CD4-positive, alpha-beta T cell treated with Interleukin-12 subunit alpha and Interleukin-12 subunit beta, for 1 hour (primary cell): ENCODE data around the gene PACRG.

Experiments
- DNase-seq: peaks from one replicate; pipeline ENCODE4 v3.0.0-alpha.2; 2020

Gene PACRG

DNA sequence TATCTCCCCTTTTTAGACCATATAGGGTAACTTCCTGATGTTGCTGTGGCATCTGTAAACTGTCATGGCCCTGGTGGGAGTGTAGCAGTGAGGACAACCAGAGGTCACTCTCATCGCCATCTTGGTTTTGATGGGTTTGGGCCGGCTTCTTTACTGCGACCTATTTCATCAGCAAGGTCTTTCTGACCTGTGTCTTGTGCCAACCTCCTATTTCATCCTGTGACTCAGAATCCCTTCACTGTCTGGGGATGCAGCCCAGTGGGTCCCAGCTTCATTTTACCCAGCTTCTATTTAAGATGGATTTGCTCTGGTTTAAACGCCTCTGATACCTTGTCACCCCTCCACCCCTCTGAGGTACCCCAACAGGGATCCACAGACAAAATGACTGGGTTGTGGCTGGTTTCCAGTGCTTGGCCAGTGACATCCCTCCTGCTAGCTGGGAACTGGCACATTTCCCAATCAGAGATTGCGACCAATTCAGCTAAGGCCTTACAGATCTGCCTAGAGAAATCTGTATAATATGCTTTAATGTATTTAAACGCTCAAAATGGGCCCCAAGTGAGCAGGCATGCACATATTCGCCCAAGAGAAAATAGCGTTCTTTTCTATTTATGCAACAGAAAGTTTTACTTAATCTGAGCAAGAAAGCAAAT lies 371.2 kb downstream of the PACRG start:
- no peak for DNase-seq

DNA sequence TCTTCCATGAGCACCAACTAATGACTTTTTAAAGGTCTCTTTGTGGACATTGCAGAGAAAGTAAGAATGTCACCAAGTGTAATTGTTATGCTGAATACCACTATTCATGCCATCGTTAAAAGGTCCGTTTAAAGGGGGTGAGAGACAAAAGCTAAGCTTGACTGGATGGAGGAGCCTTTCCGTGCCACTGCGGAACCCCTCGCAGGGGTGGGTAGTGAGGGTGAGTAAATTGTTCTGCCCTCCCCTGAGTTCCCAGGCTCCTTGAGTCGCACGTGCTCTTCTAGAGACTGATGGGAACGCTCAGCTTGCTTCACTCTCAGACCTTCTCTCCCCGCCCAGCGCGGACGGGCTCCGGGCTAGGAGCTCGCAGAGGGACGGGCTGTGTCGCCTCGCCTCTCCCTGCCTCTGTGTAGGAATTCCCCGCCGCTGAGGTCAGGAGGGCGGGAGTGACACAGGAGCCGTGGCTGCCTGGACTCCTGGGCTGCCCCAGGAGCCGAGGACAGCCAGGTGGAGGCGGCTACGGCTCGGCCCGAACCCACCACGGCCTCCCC lies 371.9 kb downstream of the PACRG start:
- no peak for DNase-seq

DNA sequence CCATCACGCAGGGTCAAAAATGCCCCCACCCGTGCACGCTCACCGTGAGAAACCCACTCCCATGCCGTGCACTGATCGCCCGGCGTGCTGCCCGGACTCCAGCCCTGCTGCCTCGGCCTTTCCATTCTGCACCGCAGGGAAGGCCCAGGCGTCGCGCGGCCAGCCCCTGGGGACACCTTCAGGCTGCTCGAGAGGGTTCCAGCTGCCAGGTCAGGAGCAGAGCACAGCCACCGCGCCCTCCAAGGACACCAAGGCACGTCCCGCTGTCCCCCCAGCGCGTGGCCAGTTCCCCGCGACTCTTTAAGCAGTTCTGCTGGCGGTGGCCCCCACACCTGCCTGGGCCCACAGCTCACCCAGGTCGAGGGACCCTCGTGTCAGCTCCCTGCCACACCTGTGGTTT lies 372.5 kb downstream of the PACRG start:
- DNase-seq, result no peak

DNA sequence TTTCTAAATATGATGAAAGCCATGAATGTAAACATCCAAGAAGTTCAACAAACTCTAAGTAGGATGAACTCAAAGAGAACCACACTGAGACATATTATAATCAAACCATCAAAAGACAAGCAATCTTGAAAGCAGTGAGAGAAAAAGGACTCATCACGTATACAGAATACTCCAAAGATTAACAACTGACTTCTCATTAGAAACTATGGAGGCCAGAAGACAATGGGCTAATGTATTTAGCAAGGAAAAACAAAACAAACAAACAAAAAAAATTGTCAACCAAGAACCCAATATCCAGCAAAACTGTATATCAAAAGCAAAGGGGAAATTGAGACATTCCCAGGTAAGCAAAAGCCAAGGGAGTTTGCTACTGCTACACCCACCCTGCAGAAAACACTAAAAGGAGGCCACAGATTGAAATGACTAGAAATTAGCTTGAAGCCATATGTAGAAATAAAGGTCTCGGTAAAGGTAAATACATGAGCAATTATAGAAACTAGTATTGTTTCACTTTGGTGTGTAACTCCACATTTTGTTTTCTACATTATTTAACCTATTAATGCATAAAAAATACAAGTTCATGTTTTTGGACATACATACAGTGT lies 385.7 kb downstream of the PACRG start:
- no peak for DNase-seq

DNA sequence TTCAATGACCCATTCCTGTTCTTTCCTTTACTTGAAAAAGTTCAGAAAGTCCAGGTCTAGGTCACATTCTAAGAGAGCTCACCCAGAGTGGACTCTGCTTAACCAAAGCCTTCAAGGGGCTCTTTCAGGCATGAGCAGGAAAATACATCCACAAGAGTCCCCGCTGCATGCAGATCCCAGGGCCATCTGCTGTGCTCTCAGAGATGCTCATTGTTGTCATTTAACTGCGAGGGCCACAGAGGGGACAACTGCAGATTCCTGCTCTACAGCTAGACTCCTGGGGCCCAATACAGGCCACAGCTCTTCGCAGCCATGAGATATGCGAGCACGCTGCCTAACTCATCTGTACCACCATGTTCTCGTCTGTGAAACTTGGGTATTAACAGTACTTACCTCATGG lies 391.2 kb downstream of the PACRG start:
- no peak for DNase-seq

DNA sequence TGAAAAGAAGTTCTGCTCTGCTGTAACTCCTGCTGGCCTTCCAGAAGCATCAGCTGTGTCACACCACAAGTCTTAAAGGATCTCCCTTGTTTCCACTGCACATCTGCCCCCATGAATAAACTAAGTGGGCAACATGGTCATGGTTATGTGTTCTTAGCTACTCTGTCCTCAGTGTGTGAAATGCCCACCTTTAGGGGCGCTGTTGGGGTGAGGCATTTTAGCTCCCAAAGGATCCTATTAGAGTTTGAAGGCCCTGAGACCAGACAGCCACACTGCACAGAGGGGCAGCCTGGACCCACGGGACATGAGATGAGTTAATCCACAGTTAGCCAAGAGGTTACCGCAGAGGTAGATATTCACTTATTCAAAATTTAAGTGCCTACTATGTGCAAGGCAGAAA lies 392.4 kb downstream of the PACRG start:
- DNase-seq, result no peak

DNA sequence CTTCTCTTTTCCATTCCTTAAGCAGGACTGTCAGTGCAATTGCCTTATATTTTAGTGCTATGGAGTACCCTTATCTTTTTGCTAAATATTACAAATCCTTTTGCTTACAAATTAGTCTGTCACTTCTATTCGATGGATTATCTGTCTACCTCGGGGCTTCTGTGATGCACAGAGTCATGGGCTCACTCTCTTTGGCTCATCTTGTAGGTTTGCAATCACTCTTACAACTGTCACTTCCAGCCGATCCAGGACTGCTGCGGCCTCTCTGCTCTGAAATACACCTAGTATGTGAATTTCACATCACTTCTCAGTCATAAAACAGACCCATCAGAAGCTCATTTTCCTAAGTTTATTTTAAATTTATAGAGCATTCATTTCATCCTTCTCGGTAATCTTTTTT lies 393.5 kb downstream of the PACRG start:
- DNase-seq, result no peak

DNA sequence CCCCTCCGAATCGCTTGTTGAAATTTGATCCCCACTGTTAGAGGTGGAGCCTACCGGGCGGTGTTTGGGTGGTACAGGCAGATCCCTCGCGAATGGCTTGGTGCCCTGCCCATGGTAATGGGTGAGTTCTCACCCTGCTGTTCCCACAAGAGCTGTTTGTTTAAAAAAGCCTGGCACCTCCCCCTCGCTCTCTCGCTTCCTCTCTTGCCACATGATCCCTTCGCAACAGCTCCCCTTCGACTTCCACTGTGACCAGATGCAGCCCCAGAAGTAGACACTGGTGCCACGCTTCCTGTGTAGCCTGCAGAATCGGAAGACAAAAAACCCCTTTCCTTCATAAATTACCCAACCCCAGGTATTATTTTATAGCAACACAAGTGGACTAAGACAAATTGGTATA lies 394.6 kb downstream of the PACRG start:
- no peak for DNase-seq

DNA sequence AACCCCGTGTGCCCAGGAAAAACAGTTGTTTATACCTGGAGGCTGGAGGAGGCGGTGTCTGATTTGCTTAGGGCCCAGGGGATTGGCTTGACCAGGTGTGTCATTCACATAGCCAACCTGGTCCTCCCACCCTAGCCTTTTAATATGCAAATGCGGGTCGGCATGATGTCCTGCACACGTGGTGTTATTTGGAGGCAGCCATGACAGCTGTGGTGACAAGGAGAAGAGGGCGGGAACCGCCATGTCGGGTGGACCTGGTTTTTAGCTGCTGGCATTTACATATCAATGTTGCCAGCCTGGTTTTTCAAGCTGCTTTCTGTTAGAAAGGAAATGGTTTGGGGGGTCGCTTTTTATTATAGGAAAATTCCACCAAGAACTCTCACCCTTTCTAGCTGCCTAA lies 395.3 kb downstream of the PACRG start:
- DNase-seq, result no peak

DNA sequence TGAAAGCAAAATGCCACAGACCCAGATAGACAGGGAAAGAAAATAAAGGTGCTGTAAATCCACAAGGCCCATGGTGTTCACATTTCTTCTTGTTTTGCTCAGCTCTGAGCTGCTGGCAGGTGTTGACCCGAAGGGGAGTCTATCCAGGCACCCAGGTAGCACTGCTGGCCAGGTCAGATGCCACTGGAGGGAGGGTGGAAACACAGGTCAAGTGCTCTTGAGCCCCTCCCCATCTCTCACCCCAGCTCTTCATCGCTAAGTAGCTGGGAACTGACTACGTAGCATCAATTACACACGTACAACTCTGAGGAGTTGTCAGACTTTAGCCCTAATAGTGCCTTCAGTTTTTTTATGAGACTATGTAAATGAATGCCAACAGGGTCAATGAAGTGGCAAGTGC lies 399.0 kb downstream of the PACRG start:
- DNase-seq, result no peak

DNA sequence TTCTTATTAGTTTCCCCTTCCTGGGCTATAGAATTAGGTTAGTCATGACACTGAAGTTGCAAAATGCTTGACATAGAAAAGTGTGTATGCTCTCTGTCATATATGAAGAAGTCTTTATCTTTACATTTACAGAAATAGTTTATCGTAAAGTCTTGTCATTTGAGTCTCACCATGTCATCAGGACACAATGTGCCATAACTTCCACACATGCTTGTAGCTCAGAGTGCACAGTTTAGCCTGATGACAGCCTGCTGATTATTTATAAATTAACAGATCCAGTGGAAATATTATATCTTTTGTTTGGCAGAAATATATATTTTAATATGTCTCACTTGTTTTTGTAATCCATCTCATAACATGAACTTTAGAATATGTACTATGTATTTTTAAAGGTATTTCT lies 399.8 kb downstream of the PACRG start:
- no peak for DNase-seq

DNA sequence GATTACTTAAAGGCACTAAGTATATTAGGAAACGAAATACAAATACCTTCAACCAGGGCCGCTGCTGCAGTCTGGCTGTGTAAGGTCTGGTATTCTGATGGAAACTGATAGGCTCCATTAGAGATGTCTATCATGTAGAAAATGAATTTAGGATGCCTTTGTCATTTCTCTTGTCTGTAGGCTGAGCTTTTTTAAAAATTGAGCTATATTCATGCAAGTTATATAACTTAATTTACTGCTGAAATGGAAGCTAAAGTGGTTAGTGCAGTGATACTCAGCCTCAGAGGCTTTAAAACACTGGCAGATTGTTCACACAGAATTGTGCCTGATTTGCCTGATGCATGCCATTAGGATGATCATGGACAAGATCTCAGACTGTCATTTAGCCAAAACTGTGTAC lies 400.6 kb downstream of the PACRG start:
- no peak for DNase-seq

DNA sequence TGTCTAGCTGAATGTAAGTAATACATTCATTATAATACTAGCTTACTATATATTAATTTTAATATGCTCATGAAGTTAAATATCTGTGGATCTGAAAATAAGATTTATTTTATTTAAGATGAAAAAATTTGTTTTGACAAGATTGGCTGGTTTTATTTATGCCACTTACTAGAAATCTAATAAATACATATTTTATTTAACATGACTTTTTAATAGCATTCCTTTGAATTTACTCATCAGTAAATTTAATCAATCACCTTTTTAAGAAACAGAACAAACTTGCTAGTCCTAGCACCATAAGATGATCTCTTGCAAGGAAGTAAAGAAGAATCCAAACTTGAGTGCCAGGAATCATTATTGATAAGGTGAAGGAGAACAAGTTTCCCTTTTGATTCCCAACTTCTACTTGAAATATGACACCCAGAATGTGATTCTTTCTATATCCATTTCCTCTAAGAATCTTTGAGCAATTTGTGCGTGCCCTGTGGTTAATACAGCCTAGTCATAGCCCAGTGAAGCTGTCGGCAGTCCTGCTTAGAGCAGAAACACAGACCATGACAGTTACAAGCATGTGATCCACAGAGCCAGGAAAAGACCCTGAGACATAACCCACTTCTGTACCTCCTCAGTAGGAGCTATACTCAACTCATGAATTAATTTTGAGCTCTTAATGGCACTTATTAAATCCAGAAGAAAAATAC lies 404.4 kb downstream of the PACRG start:
- DNase-seq, result no peak

DNA sequence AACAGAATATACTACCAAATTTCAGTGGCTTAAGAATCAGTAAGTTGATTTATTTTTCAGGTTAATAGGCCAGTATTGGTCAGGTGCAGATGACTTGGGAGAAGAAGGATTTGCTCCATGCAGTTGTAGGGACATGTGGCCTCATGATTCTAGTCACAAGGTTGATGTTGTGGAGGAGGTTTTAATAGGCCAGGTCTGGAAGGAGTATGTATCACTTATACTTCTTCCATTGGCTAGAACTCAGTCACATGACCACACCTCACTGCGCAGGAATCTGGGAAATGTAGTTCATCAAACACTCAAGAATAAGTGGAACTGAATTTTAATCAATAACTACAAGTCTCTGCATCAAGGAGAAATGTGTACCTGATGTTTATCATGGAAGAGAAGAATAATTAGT lies 405.2 kb downstream of the PACRG start:
- DNase-seq, result no peak

DNA sequence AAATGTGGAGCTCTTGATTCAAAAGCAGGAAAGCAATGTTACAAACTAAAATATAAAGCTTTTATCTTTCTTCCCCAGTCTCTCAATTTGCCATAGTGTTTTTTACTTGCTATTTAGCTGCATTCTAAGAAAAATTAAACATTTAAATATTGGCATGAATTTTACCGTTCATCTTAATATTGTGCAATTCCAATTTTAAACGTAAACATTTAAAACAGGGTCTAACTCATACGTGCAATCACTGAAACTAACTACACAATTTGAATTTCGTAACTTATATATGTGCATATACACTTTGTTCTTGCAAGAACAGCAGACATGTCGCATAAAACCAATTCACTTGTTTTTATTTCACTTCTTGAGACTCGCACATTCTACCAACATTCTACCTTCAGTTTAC lies 405.9 kb downstream of the PACRG start:
- DNase-seq, result no peak

DNA sequence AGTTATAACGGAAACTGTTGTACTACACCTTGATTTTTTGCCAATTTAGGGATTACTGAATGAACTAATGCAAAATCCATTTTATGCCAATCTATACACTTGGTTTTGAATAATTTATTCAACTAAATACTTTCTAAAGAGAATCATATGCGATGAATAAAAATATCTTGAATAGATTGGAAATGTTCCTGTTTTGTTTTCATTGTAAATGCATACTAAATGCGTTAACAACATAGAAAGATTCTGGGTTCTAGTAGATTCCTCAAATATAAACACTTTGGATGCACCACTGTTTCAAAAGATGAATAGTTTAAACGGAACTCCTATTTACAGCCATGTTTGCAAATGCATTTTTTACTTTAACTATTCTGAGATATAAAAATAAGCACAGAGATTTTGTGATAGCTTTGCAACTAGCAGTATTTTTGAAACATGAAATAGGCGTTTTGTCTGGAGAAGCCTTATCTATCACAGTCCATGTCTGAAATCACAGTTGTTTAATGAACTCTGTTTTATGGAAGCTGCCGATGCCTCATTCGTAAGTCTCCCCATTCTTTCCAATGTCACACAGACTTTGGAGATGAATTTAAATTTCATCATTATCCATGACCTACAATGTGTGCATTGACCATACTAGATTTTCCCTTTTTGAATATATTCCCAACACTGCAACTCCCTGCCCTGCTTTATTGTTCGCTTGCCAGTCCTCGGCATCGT lies 409.1 kb downstream of the PACRG start:
- no peak for DNase-seq

DNA sequence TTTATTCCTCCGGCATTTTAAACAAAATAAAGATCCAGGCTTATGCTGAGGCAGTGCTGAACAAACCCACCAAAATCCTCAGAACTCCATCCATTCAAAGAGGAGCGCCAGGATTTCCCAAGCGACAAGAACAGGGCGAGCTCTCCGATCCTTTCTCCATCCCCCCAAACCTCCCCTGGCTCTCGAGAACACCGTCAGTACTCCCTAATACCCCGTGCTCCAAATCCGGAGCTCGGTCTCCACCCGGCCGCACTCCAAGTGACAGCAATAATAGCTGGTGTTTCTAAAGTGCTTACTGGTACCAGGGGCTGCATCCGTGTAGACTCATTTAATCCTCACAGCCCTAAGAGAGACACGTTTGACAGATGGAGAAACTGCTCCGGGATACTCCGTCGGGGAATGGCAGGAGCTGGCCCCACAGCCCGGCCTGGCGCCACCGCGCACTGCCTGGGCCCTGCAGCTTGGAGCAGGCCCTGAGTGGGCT lies 409.7 kb downstream of the PACRG start:
- DNase-seq, result no peak

DNA sequence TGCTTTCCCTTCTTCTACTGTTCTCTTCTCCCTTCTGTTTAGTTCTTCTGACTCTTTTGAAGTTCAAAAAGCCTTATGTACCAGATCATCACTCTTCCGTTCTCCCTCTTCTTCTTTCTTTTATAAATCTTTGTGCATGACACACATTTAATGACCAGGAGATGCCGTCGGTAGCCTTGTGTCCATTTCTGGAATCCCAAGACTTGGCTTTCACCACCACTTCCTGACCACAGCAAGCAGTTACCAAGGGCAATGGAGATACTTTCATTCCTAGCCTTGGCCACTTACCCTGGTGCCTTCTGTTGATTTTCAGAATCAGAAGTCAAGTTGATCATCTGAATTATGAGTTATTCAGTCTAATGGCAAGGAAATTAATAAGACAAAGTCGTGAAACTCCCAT lies 418.3 kb downstream of the PACRG start:
- no peak for DNase-seq

DNA sequence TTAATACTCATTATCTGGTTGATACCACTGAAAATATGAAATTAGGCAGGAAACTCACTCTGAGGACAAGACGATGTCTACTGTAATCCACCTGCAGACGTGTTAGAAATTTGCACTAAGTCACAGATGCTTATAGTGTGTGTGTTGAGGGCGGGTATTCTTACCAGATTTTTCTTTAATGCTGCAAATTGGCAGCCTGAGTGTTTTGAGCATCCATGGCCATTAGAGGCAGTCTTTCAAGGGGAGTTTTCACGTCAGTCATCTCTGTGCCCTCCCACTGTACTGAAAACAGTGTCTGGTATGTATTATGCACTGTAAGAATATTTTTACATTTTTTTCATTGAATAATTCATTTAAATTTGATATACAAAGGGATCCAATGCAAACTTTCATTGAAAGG lies 420.2 kb downstream of the PACRG start:
- DNase-seq, result no peak

DNA sequence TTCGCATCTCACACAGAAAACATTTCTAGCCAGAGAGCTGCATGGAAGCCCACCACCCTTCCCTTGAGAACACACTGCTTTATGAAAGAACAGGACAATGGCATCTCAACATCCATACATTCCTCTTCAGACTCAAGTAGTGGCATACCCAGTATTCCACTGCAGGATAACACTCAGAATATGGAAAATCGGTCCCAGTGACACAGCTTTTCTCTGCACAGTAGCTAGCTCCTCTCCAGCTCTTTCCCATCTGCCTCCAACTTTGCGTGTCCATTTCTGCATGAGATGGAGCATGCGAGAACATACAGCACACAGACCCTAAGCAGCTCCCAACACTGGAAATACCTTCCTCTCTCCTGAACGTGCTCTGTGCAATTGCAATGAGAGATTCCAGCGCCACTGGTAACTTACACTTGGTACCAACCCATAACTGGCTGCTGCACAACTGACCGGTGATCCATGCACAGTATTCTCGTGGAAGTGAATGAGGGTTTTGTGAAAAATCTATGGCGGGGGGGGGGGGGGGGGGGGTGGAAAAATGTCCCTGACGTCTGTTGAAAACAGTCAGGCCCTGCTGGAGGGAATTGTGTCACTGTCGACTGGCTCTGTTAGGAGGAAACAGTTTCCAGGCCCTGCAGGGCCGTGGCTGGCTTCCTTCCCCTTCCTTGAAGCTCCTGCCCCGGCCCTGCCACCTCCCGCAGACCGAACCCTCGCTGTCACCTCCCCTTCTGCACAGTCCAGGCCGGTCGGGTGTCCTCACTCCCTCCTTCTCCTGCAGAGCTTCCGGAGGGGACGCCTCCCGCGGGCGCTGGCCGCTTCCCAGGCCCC lies 420.9 kb downstream of the PACRG start:
- DNase-seq, result no peak

DNA sequence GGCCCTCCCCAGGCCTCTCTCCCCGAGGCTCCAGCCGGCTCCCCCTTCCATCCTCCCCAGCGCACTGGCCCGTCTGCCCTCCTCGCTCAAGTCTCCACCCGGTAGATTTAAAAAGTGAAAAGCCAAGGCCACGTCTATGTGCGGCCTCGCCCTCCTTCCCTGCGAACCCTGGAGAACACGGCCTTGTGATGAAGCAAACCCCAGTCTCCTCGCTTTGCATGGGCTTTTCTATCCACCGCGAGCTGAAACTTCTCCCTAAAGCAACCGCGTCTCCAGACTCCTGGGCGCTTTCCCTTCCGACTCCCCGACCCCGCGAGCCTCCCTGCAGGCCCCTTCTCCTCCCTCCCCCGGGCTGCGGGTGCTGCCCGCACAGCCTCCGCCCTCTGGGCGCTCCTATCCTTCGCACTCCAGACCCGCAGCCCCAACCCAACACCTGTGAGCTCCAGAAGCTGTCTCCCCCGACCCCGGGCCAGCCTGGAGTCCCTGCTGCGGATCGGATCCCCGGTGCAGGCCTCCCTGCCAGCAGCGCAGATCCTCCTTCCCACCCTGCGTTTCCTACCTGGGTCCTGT lies 421.6 kb downstream of the PACRG start:
- DNase-seq, result no peak

DNA sequence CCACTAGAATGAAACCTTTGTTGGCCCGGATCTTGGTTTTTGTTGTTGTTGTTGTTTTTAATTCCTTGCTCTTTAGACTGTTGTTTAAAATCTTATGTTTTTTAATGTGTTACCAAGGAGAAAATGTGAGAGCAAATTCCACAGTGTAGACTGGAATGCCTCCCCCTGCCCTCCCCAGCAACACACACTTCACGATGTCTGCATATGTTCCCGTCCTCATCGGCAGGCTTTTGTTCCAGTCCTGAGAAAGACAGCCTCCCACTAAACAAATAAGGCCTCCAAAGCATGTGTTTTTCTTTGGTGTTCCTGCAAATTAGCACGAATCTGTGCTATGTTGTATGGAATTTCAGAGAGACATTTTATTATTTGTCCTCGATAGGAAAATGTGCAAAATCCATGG lies 423.4 kb downstream of the PACRG start:
- no peak for DNase-seq
